ENCODE measurements around the gene PPARA.
A peak's percentile ranks its signal among the peaks of the same experiment; 100 is the strongest.

The PPARA gene

DNA sequence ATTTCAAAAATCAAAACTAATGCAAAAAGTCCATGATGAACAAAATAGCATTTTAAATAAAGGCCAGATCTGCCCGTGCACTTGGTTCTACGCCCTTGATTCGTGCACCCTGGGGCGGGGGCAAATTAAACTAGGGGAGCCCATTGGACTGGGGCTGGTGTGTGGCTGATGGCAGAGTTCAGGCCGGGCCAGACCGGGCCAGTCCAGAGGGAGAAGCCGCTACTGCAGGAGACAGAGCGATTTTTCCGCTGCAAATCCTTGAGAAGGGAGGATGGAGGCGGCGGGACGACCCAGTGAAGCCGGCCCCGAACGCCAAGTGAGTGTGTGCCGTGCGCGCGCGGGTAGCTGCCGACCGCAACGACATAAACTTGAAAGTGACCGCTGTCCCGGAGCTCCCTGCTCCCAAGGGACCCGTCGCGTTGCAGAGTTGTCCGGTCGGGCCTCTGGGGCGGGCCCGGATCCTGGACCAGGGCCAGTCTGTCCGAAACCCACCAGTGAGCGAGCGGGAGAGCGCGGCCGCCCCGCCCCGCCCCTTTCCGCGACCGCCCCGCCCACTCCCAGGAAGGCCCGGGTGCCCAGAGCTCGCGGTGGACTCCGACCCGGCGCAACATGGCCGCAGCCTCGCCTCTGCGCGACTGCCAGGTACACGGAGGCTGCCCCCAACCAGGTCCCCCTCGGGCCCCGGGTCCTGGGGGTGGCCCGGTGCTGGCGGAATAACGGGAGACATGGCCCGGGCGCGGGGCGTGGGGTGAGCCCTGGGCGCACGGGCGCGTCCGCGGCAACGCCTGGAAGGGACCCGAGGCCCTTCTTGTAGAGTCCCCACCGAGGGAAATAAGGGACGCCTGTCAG lies 117.3 kb downstream of the PPARA start, which contains the start of gene TTC38:
Gene TTC38, plus strand, starts transcription at position 578 of the 849 bp plus-strand sequence. Its CDS starts 32 bp downstream, at position 610.
- peaks cover under 1% of the 10 kb centered on the region; the same call in 1 of the 2 replicates for H3K36me3 ChIP-seq (ENCODE audit: control insufficient read depth, insufficient read depth, low read length)
- no peaks in the 10 kb centered on the region for H3K27me3 ChIP-seq (replicated peaks; ENCODE audit: control insufficient read depth, insufficient read depth, low read length)
- DNase-seq (ENCODE audit: extremely low read depth, insufficient read length) = peak; percentile 75
- TF ChIP-seq, protein P1, sequence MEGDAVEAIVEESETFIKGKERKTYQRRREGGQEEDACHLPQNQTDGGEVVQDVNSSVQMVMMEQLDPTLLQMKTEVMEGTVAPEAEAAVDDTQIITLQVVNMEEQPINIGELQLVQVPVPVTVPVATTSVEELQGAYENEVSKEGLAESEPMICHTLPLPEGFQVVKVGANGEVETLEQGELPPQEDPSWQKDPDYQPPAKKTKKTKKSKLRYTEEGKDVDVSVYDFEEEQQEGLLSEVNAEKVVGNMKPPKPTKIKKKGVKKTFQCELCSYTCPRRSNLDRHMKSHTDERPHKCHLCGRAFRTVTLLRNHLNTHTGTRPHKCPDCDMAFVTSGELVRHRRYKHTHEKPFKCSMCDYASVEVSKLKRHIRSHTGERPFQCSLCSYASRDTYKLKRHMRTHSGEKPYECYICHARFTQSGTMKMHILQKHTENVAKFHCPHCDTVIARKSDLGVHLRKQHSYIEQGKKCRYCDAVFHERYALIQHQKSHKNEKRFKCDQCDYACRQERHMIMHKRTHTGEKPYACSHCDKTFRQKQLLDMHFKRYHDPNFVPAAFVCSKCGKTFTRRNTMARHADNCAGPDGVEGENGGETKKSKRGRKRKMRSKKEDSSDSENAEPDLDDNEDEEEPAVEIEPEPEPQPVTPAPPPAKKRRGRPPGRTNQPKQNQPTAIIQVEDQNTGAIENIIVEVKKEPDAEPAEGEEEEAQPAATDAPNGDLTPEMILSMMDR (IDR thresholded peaks at IDR 0.05; ENCODE audit: insufficient read depth, low read length, poor library complexity, severe bottlenecking) = no peak
- peak within 1 kb of the TSS; percentile 81 for H3K4me3 ChIP-seq (replicated peaks; ENCODE audit: low read depth, low read length)

DNA sequence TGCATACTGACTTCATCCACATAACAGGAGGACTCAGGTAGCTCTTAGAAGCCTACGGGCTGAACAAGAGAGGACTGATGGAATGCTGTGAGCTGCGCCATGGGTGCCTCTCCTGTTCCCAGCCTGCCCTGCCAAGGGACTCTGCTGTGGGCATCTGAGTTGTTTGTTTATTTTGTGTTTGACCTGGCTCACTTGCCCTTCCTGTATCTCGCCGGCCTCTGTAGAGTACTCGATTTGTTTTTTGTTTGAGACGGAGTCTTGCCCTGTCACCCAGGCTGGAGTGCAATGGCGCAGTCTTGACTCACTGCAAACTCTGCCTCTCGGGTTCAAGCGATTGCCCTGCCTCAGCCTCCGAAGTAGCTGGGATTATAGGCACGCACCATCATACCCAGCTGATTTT lies 119.2 kb downstream of the PPARA start:
- DNase-seq (ENCODE audit: extremely low read depth, insufficient read length) = no peak

GRCh38 chr22:46272196-46272595 lies 121.9 kb downstream of the PPARA start:
- Histone ChIP-seq H3K27me3 (replicated peaks; ENCODE audit: control insufficient read depth, insufficient read depth, low read length) (no peaks in the 10 kb centered on the region), H3K36me3 (ENCODE audit: control insufficient read depth, insufficient read depth, low read length) (peaks cover 11% of the 10 kb centered on the region), H3K4me3 (replicated peaks; ENCODE audit: low read depth, low read length) (no peak overlapping the region)
- no peak for DNase-seq (ENCODE audit: extremely low read depth, insufficient read length)
- TF ChIP-seq, protein P1 (IDR thresholded peaks at IDR 0.05; ENCODE audit: insufficient read depth, low read length, poor library complexity, severe bottlenecking) = no peak

More for the DNA sequence above, 119.2 kb downstream of the PPARA start:
- Histone ChIP-seq H3K4me3 (replicated peaks; ENCODE audit: low read depth, low read length) (no peak overlapping the region), H3K36me3 (ENCODE audit: control insufficient read depth, insufficient read depth, low read length) (peaks cover 11% of the 10 kb centered on the region), H3K27me3 (replicated peaks; ENCODE audit: control insufficient read depth, insufficient read depth, low read length) (no peaks in the 10 kb centered on the region)
- TF ChIP-seq, protein P1 (IDR thresholded peaks at IDR 0.05; ENCODE audit: insufficient read depth, low read length, poor library complexity, severe bottlenecking) = no peak

DNA sequence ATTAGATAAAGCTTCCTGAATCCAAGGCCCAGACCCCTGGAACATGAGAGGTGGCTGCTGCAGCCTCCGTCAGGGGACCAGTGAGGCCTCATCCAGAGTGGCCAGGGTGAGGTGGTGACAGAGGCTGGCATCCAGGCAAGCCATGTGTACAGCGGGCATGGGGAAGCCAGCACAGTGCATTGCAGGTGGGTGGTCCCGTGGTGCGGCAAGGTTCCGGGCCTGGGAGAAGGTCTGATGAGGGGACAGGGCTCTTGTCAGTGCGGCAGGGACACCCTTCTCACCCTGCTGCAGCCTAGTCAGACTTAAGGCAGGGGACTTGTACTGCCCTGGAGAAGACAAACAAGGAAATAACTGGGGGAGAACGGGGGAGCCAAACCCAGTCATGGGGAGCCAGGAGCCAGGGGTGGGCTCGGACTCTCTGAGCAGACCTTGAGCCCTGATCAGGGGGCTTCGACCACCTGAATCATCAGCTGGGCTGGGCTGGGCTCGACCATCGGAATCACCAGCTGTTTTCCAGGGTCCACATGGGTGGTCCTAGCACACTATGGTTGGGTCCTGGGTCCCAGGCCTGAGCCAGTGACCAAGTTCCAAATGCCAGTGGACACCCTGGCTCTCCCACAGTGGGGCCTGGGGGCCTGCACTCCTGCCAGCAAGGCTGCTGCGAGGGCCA lies 122.6 kb downstream of the PPARA start:
- Histone ChIP-seq H3K27me3 (replicated peaks; ENCODE audit: control insufficient read depth, insufficient read depth, low read length) (no peaks in the 10 kb centered on the region), H3K4me3 (replicated peaks; ENCODE audit: low read depth, low read length) (no peak overlapping the region), H3K36me3 (ENCODE audit: control insufficient read depth, insufficient read depth, low read length) (peaks cover 16% of the 10 kb centered on the region)
- TF ChIP-seq, protein P1 (IDR thresholded peaks at IDR 0.05; ENCODE audit: insufficient read depth, low read length, poor library complexity, severe bottlenecking) = no peak
- no peak for DNase-seq (ENCODE audit: extremely low read depth, insufficient read length)

- DNase-seq (ENCODE audit: extremely low read depth, insufficient read length) = no peak
- H3K36me3 ChIP-seq (ENCODE audit: control insufficient read depth, insufficient read depth, low read length) = peaks cover 18% of the 10 kb centered on the region
- H3K27me3 ChIP-seq (replicated peaks; ENCODE audit: control insufficient read depth, insufficient read depth, low read length) = no peaks in the 10 kb centered on the region
- TF ChIP-seq, protein P1 (IDR thresholded peaks at IDR 0.05; ENCODE audit: insufficient read depth, low read length, poor library complexity, severe bottlenecking) = no peak
- no peak overlapping the region for H3K4me3 ChIP-seq (replicated peaks; ENCODE audit: low read depth, low read length)
Measured at GRCh38 chr22:46273432-46274148, 123.3 kb downstream of the PPARA start.
